Coronary artery (tissue), 2 donors: ENCODE measurements around the gene KNTC1.
"Not testable (repeated sequence)": the region's sequence is repeated elsewhere in the genome, so short reads cannot be mapped to it uniquely, and the experiment has no call there.

ENCODE experiments used
- DNase-seq: peaks from one replicate; pipeline ENCODE4 v3.0.0-alpha.2; 2017; ENCODE audit warnings: low spot score
- H3K27ac ChIP-seq, 2 donors: fragments of 200-600 bp; sonication (generic); one replicate each; pipeline ENCODE4 v1.5.1; 2016 to 2019
- H3K4me3 ChIP-seq: fragments of 200-600 bp; sonication (generic); 2 replicates; pipeline ENCODE4 v1.5.1; 2016; ENCODE audit warnings: mild to moderate bottlenecking, moderate library complexity
- CTCF ChIP-seq: fragments of 200-600 bp; sonication (generic); IDR thresholded peaks from one replicate; pipeline ENCODE4 v1.5.1; 2019; ENCODE audit warnings: antibody characterized with exemption

KNTC1 gene

GRCh38 chr12:122569288-122569687 is 42.2 kb downstream of the KNTC1 start:
- Histone ChIP-seq H3K4me3 (no peak overlapping the region), H3K27ac (no peak overlapping the region)
- no peak for DNase-seq
- TF ChIP-seq CTCF, result no peak

GRCh38 chr12:122570006-122570405 is 43.0 kb downstream of the KNTC1 start:
- not testable (repeated sequence) for H3K4me3 ChIP-seq, H3K27ac ChIP-seq, DNase-seq

GRCh38 chr12:122571821-122572220 is 44.8 kb downstream of the KNTC1 start:
- H3K4me3 ChIP-seq, result no peak overlapping the region
- DNase-seq, result no peak

GRCh38 chr12:122583294-122583693 is 56.2 kb downstream of the KNTC1 start:
- H3K27ac ChIP-seq, DNase-seq, H3K4me3 ChIP-seq: not testable (repeated sequence)

More at GRCh38 chr12:122571821-122572220, 44.8 kb downstream of the KNTC1 start:
- H3K27ac ChIP-seq, result no peak overlapping the region
- TF ChIP-seq CTCF, result no peak

GRCh38 chr12:122584177-122584863 is 57.3 kb downstream of the KNTC1 start:
- H3K27ac ChIP-seq, result no peak overlapping the region

GRCh38 chr12:122590990-122591389 is 63.9 kb downstream of the KNTC1 start:
- TF ChIP-seq CTCF, result no peak
- Histone ChIP-seq H3K4me3 (no peak overlapping the region), H3K27ac (no peak overlapping the region)
- no peak for DNase-seq

More at GRCh38 chr12:122584177-122584863, 57.3 kb downstream of the KNTC1 start:
- TF ChIP-seq CTCF, result no peak
- no peak for DNase-seq
- no peak overlapping the region for H3K4me3 ChIP-seq

GRCh38 chr12:122591966-122592365 is 64.9 kb downstream of the KNTC1 start:
- H3K27ac ChIP-seq, H3K4me3 ChIP-seq, DNase-seq: not testable (repeated sequence)

GRCh38 chr12:122592543-122592942 is 65.5 kb downstream of the KNTC1 start:
- not testable (repeated sequence) for H3K27ac ChIP-seq, DNase-seq, H3K4me3 ChIP-seq

- H3K4me3 ChIP-seq, result no peak overlapping the region
- no peak for DNase-seq
- no peak overlapping the region for H3K27ac ChIP-seq
- no peak for TF ChIP-seq CTCF
Measured at GRCh38 chr12:122593910-122594309, 66.9 kb downstream of the KNTC1 start.
